WTC11 (cell line): ENCODE measurements around the gene AKAP13.

ENCODE experiments used
- CTCF ChIP-seq: fragments of 200-600 bp; IDR thresholded peaks from 2 replicates; pipeline ENCODE4 v1.8.0; 2022; ENCODE audit warnings: antibody characterized with exemption
- MAX ChIP-seq: sonication (generic); formaldehyde crosslinking; IDR thresholded peaks from 2 replicates; pipeline ENCODE4 v1.8.0; 2022; ENCODE audit warnings: mild to moderate bottlenecking, missing genetic modification reagents
- NR1H2 ChIP-seq: sonication (generic); formaldehyde crosslinking; IDR thresholded peaks from 2 replicates; pipeline ENCODE4 v1.9.0; 2021; ENCODE audit warnings: mild to moderate bottlenecking, moderate library complexity, missing genetic modification reagents
- PREB ChIP-seq: sonication (generic); formaldehyde crosslinking; IDR thresholded peaks from 2 replicates; pipeline ENCODE4 v1.8.1; 2022; ENCODE audit warnings: mild to moderate bottlenecking, missing genetic modification reagents, moderate library complexity, borderline replicate concordance
- USF2 ChIP-seq: sonication (generic); formaldehyde crosslinking; IDR thresholded peaks from 2 replicates; pipeline ENCODE4 v1.8.1; 2023; ENCODE audit warnings: mild to moderate bottlenecking, missing genetic modification reagents, moderate library complexity
- ZNF138 ChIP-seq: sonication (generic); formaldehyde crosslinking; conservative IDR thresholded peaks from 2 replicates; pipeline ENCODE4 v1.8.1; 2022; ENCODE audit warnings: mild to moderate bottlenecking, moderate library complexity, missing genetic modification reagents

GRCh38 chr15:85763673-85764633 is 383.6 kb downstream of the AKAP13 start:
- TF ChIP-seq CTCF, result no peak
- TF ChIP-seq NR1H2 (CRISPR knock-in tag), result no peak
- TF ChIP-seq PREB, result no peak
- no peak for TF ChIP-seq MAX (CRISPR knock-in tag)
- TF ChIP-seq USF2 (CRISPR knock-in tag), result no peak
- no peak for TF ChIP-seq ZNF138
